NCI-H510A (cell line): ENCODE data around the gene MTMR3.

Experiments
- DNase-seq: peaks from one replicate; lab custom pipeline; 2025; lab: John Stamatoyannopoulos, UW

MTMR3 gene

DNA sequence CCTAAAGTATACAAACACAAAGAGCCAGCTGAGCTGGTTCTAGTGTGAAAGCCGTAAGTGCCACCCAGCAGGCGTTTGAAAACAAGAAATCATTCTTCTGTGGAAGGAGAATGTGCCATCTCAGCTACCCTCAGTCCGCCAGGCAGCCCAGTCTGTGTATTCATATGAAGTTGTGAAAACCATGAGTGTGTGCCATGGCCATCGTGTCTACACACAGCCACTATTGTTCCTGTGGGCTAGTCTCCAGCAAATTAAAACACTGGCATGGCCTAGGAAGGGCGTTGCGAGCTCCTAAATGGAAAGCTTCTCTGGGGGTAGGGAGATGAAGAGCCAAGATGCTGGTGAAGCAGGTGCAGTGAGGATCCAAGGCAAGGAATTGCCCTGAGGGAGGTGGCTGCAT, 145.8 kb downstream of the MTMR3 start:
- no peak for DNase-seq

DNA sequence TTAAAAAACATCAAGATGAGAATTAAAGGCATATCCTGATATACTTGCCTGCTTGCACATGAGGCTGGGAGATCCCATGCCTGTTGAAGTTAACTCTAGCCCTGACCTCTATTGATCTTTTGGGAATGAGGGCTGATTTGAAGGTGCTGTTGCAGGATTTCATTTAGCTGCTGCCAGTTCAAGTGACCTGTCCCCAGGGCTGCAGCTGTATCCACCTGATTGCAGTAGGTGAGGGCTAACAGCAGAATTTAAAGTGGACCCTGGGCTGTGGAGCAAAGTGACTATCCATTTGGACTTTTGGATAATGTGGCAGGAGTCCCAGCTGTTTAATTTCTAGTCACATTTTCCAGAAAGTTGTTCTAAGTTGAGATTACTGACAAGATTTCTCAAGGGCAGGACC, 146.5 kb downstream of the MTMR3 start:
- no peak for DNase-seq

DNA sequence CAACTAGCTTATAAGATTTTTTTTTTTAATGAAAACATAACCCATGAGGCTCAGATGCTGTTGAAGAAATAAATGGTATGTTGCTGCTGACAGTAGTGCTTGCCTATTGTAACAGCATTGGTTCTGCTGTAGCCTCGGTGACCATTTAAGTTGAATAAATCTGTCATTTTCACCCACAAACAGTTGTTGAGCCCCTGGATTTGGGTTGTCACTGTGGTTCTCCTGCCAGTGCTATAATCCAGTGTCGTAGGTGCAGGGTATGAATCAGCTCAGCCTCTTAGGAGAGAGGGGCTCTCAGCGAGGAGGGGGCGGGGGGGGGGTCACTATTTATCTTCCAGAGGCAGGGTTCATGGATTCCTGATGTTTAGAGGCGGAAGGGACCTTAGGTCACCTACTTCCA, 147.4 kb downstream of the MTMR3 start:
- DNase-seq: no peak

DNA sequence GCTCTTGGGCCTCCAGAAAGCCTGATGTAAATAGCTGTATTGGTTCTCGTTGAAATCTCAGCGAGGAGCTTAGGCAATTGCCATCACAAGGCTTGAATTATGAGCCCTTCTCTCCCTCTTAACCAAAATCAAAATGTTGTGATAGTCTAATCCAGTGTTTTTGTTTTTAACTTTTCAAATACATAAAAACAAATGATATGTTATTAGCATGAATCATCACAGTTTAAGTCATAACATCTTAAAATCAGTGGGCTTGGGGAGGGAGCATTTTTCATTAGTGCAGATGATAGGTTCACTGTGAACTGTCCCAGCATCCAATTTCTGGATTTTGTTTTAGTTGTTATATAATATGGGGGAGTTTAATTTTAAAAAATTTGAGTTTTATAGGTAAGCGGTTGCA, 148.4 kb downstream of the MTMR3 start:
- no peak for DNase-seq

DNA sequence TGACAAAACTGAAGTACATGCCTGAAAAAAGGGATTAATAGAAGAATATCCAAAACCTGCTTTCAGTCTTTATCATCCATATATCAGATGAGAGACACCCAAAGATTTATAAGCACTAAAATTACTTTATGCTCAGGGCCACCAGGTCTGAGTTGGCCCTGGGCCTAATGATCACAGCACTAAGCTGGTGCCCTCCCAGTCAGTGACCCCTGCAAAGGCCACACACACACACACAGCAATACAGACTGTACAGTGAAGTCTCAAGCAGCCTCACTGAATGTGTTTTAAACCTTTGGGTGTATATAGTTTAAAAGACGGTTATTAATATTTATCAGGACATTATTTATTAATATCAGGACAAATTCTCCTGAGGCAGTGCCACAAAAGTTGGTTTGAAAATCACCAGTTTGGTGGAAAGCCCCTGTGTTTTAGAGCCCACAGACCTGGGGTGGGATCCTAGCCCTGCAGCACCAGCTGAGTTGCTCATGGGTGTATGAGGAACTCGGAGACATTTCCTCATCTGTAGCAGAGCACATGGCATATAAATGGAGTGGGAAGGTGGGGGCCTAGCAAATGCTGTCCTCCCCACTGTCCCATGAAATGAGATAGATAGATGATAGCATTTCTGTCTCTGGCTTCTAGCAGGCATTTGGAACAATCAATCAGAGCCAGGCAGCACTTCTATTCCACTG, 148.9 kb downstream of the MTMR3 start:
- no peak for DNase-seq

DNA sequence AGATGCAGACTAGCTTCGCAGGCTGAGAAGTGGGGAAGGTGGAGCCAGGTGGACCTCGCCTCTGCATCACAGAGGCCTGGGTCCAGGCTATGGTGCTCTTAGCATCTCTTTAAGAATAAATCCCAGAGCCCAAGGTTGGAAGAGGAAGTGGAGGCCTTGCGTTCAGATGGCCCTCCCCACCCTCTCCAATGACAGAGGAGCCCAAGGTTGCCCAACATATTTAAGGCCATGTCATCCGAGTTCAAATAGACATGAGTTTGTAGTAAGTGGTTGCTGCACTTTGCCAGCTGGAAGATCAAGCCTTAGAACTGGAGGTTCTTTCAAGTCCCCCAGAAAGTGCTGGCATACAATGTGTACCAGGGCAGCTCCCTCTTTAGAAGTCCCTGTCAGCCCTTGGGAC, 150.2 kb downstream of the MTMR3 start:
- DNase-seq: no peak

DNA sequence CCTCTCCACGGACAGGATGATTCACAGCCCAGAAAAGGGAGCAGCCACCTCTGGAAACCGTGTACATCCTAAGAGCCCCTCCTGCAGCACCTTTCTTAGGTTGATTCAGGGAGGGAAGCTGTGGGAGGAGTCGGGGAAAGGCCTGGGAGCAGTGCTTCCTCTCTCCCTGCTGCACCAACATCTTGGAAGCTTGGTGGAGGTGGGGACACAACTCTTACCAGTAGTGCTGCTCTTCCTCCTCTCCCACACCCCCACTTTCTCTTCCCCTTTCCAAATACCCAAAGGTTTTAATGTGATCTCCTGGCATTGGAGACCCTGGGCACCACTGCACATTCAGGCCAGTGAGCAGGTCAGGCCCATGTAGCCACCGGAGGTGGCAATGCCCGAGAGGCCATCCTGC, 150.9 kb downstream of the MTMR3 start:
- no peak for DNase-seq

DNA sequence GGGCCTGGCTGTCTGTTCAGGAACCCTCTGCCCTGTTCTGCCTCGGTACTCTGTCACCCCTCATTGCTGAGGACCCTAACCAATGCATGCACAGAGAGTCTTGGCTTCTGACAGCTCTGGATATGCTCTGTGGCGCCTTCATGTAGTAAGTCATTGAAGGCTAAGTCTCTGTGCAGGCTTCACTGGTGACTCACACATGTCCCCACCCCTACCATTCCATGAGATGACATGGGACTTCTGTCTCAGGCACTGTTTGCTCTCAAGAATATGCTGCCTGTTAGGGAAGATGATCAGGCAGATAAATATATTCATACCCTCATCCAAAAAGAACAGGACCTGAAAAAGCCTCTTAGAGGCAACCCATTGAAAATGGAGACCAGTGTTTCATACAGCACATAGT, 153.7 kb downstream of the MTMR3 start:
- DNase-seq: no peak

DNA sequence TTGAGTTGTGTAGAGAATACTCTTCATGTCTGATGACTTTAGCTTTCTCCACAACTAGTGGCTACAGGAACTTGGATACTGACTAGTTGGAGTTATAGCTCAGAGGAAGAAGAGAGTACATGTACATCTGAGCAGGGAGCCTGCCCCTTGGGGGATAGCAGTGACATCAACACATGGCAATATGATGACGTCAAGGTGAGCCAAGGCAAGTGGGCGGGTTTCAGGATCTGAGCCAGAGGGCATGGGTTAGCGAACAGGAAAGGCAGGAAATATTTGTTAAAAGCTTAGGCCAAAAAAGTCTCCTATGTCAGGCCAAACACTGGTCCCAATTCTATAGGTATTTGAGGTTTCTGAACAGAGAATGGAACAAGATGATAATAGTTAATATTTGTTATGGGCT, 155.2 kb downstream of the MTMR3 start:
- no peak for DNase-seq

DNA sequence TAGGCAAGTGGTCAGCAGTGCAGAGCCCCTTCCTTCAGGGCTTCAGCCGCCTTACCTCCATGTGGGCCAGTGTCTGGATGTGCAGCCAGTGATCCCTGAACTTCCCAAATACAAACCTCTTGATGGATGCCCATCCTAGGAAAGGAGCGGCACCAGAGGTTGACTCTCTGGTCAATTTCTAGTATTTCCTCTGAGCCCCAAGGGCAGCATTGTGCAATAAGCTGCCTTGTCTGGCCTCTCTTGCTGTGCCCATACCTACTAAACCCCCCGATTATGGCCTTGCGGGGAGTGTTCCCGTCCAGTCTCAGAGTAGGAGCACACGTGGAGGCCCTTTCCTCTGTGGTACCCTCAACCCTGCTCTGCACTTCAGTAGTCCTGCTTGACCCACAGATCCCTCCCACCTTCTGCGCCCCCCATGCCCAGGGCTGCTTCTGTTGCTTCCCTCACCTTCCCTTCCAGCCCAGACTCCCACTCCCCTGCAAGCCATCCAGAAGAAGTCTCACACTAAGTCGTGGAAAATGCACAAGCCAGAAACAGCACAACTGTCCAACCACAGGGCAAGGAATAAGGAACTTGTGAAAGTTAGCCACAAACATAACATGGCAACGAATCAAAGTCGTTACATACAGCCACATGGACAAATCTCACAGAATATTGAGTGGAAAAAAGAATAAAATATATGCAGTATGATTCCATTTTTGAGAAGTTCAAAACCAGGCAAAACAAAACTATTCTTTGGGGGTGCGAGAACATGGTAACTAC, 157.7 kb downstream of the MTMR3 start:
- DNase-seq: no peak

DNA sequence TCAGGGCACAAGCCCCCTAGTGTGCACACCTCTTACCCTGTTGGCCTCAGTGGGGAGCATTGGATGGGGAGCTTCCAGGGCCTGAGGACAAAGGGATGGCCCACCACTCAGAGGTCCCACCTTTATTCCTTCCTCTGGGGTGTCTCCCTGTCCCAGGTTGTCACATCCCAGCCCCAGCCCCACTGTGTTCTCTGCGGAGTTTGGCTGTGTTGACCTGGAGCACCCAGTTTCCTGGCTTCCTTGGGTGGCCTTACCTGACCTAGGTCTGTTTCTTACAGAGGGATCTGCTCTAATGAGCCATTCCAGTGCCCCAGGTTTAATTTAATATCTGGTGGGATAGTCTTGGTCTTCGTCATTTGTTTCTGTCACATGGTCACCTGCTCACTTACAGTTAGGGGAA, 158.5 kb downstream of the MTMR3 start:
- DNase-seq: no peak

DNA sequence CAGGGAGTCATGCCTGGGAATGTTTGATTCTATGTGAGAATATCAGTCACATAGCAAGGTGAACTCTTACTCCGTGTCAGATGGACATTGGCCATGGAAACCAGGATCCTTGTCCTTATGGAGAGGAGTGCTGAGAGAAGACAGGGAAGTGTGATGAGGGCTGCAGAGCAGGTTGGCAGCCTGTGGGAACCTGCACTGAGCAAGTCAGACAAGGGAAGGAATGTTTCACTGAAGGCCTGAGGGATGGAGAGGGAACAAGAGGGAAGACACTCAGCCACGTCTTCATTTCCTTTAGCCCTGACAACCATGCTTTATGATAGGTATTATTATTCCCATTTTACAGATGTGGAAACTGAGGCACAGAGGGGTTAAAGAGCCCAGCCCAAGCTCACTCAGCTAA, 158.9 kb downstream of the MTMR3 start:
- DNase-seq: no peak

DNA sequence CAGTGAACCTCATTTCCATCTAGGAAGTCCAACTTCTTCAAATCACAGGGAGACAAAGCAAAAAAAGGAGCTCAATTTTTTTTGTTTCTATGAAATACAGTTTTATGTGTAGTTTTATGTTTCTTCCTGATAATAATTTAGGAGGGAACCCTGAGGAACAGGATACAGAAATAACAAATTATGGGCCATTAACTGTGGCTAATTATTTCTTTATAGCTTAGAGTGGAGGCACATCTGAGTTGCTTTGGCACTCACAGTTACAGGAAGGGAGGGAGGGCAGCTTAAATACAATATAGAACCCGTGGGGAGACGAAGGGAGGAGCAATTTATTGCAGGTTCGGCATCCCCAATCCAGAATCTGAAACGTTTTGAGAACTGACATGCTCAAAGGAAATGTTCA, 160.2 kb downstream of the MTMR3 start:
- DNase-seq: no peak

DNA sequence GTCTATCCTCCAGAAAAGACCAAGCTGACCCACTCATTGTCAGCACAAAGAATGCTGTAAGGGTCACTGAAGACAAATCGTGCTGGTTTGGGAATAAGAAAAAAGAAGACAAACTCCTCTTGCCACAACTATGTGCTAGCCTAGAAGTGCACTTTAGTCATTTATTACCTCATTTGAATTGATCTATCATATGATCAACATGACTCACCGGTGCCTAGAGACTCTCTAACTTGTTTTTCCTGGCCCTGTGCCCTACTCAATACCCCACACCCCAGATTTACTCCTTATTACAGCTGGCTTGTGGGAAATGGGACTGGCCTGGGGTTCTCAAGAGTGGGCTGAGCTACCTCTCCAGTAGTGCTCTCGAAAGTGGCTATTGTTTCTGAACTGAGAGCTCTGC, 161.4 kb downstream of the MTMR3 start:
- peak; percentile 6 for DNase-seq

DNA sequence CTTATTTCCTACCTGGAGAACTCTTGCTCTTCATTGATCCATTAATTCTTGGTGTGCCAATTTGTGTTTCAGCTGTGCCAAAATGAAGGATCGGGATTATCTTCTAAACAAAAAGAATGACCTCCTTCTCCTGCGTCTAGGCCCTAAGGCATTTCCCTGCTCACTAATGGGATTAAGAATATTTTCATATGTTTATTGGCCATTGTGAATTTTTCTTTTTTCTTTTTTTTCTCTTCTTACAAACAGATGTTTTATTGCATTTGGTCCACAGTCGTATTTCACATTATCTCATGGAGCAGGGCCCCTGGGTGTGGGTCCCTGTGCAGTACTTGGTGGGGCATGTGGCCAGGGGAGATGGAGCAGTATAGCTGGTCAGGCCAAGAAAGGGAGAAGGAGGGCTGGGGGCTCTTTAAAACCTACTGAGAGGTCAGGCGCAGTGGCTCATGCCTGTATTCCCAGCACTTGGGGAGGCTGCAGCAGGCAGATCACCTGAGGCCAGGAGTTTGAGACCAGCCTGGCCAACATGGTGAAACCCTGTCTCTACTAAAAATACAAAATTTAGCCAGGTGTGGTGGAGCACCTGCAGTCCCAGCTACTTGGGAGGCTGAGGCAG, 162.0 kb downstream of the MTMR3 start:
- no peak for DNase-seq

DNA sequence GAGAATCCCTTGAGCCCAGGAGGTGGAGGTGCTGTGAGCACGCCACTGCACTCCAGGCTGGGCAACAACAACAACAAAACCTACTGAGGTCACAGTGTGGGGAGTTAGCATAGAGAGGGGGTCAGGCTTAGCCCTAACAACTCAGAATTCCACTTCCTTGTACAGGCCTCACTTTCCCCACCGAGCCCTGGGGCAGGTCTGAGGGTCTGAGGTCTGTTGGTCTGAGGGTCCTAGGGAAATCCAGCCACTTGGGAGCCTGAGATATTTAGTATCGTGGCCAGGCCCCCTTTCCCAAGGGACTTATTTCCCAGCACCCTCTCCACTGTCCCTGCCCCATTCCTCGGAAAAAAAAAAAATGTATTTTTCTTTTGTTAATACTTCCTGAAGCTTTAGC, 162.5 kb downstream of the MTMR3 start:
- no peak for DNase-seq

DNA sequence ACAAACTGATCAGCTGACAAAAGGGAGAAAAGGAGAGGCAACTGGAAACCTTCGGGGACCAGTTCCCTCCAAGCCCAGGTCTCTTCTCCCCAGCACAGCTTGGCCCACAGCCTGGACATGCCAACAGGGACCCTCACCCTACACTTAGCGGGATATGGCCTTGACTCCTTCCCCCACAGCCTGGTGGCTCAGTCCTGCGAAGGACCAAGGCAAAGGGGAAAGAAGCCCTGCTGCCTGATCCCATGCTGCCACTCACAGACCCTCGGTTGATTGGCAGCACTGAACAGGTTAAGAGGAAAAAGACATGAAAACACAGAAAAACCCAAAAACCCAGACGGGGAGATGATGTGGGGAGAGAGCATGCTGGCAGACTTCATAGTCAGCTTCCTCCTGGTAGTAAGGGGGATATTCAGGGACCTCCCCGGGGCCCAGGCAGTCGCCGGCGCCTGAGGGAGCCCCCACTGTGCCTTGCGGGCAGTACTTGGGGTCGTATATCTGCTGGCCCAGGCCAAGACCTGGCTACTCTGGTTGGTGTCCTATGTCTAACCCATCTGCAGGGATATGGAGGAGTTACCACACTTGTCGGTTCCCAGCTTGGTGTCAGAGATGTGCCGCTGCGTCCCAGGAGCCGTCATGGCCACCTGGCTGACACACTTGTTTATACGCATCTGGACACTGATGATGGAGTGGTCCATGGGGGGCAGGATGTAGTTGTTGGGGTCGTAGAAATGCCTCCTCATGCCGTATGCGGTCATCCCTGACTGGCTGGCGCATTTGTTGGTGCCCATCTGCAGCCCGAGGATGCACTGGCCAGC, 163.1 kb downstream of the MTMR3 start:
- DNase-seq: no peak

DNA sequence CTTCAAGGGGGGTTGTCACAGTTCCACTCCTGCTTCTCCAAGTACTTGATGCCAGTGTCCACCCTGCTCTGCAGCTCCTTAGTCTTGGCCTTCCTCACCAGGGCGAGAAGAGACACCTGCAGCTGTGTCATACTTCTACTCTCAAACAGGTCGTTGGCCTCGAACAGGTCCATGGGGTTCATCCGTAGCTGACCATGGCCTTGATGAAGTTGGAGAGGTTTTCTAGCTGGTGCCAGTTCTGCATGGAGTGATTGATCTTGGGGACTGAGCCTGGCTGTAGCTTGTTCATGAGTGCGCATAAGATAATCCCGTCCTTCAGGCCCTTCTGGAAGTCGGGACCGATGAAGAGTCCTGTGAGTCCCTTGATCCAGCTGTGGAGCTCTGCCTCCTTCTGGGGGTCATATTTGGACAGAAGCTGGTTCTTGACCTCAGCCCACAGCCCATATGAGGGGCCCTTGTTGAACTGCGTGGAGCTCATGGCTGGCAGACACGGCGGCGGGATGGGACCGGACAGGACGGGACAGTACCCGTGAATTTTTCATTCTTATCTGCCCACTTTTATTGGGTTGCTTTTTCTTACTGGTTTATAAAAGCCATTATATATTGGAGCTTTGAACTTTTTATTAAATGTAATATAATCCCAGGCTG, 163.9 kb downstream of the MTMR3 start:
- no peak for DNase-seq

DNA sequence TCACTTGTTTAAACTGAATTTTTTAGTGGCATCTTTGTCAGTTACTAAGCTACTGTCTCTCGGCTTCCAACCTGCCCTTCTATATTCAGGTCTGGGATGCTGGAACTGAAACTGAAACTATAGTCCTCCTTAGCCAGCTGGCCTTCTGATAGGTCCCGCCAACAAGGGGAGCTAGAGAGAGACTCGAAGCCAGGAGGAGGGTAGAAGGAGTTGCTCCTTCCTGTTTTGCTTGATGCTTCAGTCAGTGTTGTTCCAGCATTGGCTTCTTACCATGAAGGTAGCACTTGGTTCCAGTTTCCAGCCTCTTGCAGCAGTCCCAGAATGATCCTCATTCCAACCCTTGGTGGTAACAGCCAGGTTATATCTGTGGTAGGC, 164.4 kb downstream of the MTMR3 start:
- no peak for DNase-seq

DNA sequence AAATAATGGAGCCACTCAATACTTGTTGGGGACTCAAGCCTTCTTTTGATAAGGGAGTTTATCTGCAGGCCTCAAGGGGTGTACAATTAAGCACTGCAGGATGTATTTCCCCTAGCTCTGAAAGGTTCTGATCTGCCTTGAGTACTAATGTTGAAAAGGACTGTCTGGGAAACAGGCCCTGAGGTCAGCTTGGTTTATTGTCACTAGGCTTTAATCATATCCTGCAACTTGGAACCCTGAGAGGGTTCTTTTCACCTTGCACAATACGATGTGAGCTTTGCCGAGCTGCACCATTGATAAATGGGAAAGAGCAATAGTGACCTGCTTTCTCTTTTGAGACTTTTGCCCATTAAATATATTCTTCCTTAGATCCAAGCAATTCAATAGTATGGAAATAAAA, 165.7 kb downstream of the MTMR3 start:
- no peak for DNase-seq

DNA sequence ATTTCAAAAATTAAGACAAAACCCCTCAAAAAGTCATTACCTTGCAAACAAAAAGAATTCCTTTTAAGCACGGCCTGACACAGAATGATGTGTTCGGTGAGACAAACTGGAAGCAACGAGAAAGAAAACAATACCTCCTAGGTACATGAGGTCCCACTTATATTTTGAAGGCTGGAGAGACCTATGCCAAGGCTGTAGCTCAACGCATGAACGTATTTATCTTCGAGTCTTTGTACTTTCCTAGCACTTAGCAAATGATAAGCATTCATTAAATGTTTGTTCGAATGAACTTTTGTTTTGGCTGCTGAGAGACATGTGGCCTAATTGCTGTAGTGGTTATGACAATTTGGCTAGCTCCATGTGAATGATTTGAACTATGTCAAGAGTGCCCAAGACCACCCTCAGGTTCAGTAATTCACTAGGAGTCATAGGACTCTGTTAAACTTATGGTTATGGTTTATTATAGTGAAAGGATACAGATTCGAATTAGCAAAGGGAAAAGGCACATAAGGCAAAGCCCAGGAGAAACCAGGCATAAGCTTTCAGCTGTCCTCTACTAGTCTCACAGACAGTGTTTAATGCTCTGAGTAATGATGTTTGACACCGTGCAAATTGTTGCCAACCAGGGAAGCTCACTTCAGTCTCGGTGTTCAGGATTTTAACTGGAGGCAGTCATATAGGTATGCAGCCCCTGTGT, 171.2 kb downstream of the MTMR3 start:
- no peak for DNase-seq

DNA sequence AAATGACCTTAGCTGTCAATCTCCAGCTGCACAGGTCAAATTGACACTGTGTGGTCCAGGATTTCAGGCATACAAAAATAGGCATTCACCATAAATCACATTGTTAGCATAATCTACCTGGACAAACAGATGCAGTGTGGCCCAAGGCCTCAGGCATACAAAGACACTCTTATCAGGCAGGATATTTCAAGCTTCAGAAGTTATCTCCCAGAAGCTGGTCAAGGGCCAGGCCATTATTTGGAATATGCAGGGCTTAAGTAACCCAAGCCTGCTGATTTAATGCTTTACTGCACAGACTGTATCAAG, 171.7 kb downstream of the MTMR3 start:
- DNase-seq: no peak
